Aorta (tissue), 5 donors: Measurements from ENCODE around the gene C19orf25. TPM values are rescaled to one million over a fixed set of nuclear protein-coding genes. Genes with fewer than 3 reads are reported as not detected.

Experiments
- ATAC-seq: fragments of 200-7000 bp; cut with Tn5 transposase; one replicate; pipeline ENCODE4 v1.9.1; 2022; ENCODE audit warnings: moderate library complexity; ENCODE audit not compliant: low FRiP score
- DNase-seq, 2 donors: peaks; one replicate each; pipeline ENCODE4 v3.0.0-alpha.2; 2020
- H3K27ac ChIP-seq, 2 donors: one replicate each; pipeline ENCODE4 v1.5.1; 2013; ENCODE audit warnings: low read length in 2 of 2, mild to moderate bottlenecking in 2 of 2, moderate library complexity in 2 of 2, control low read depth in 1 of 2, inconsistent platforms in 1 of 2, low read depth in 1 of 2
- H3K27me3 ChIP-seq, 2 donors: one replicate each; pipeline ENCODE4 v1.6.1; 2013; ENCODE audit warnings: control low read depth in 1 of 2, low read length in 1 of 2, mild to moderate bottlenecking in 1 of 2, moderate library complexity in 1 of 2; ENCODE audit not compliant: insufficient read depth in 2 of 2, control insufficient read depth in 1 of 2
- H3K36me3 ChIP-seq, 2 donors: one replicate each; pipeline ENCODE4 v1.6.1; 2013; ENCODE audit warnings: control low read depth in 1 of 2, low read length in 1 of 2, mild to moderate bottlenecking in 1 of 2; ENCODE audit not compliant: insufficient read depth in 2 of 2, control insufficient read depth in 1 of 2
- H3K4me1 ChIP-seq, 2 donors: one replicate each; pipeline ENCODE4 v1.6.1; 2013; ENCODE audit warnings: low read length in 2 of 2, control low read depth in 1 of 2, mild to moderate bottlenecking in 1 of 2, moderate library complexity in 1 of 2; ENCODE audit not compliant: insufficient read depth in 2 of 2, control insufficient read depth in 1 of 2
- H3K4me3 ChIP-seq, 2 donors: one replicate each; pipeline ENCODE4 v1.5.1; 2013; ENCODE audit warnings: low read length in 2 of 2, control low read depth in 1 of 2, mild to moderate bottlenecking in 1 of 2
- H3K9me3 ChIP-seq: one replicate; pipeline ENCODE4 v1.6.1; 2013; ENCODE audit warnings: mild to moderate bottlenecking, low read length; ENCODE audit not compliant: control insufficient read depth
- WGBS, 2 donors: extraction: QIAGEN DNeasy Blood & Tissue Kit; methylation state at CpG; one replicate each; pipeline ENCODE4 v1.1.7; 2013; 5-methylcytosine and 5-hydroxymethylcytosine counted together
- intact Hi-C, 2 donors: fragments of 100-400 bp; cut with DNase I; formaldehyde crosslinking; loops; one replicate each; pipeline versions ENCODE4 v1.14.2 to v1.15.0; 2022
- polyA plus RNA-seq, 2 donors: library from polyadenylated mRNA; stranded (reverse); fragments of 200-250 nt; gene quantifications; one replicate each; pipeline ENCODE4 v1.2.3, GENCODE V29; 2013
- total RNA-seq, 2 donors: library from RNA; stranded (reverse); fragmentation: NEBNext Ultra II Directional; extraction: Animal tissue kit (Norgen Biotek cat#: 25700); gene quantifications; one replicate each; pipeline ENCODE4 v1.2.1, GENCODE V29; 2021
- donor health status: healthy with polysubstance abuse.
- donor health status: Bipolar disorder and iron deficiency.
- donor health status: DM: no; HTN: no; CAD: no.
- donor health status: DM: no; HTN: no; CAD: no.
- donor health status: DM: yes; HTN: yes; CAD: no.

The C19orf25 gene
- total and polyA plus RNA-seq, 4 donors, result 19.0 to 33.5 (median 22.8) TPM

- WGBS, 2 donors, result 13% methylated on average over 48 of the region's 48 CpGs
- H3K4me3 ChIP-seq, result no peak overlapping the region
- no peaks in the 10 kb centered on the region for H3K9me3 ChIP-seq
- no peaks in the 10 kb centered on the region for H3K27me3 ChIP-seq
- no peak for DNase-seq
- H3K27ac ChIP-seq, result no peak overlapping the region
- H3K36me3 ChIP-seq, result no peaks in the 10 kb centered on the region
- no peak for ATAC-seq
- intact Hi-C loops, result no loop called here
- no peaks in the 10 kb centered on the region for H3K4me1 ChIP-seq
These were observed 21.8 kb downstream of the C19orf25 start for GRCh38 chr19:1457031-1457739.

- intact Hi-C loops, result no loop called here
- Histone ChIP-seq H3K36me3 (no peaks in the 10 kb centered on the region), H3K4me1 (no peaks in the 10 kb centered on the region), H3K27me3 (no peaks in the 10 kb centered on the region), H3K4me3 (no peak overlapping the region), H3K27ac (no peak overlapping the region), H3K9me3 (no peaks in the 10 kb centered on the region)
- WGBS, 2 donors, result 22 to 29% methylated on average over 43 of the region's 43 CpGs
- no peak for DNase-seq
- no peak for ATAC-seq
These were observed 22.7 kb downstream of the C19orf25 start for GRCh38 chr19:1456121-1456900.

DNA sequence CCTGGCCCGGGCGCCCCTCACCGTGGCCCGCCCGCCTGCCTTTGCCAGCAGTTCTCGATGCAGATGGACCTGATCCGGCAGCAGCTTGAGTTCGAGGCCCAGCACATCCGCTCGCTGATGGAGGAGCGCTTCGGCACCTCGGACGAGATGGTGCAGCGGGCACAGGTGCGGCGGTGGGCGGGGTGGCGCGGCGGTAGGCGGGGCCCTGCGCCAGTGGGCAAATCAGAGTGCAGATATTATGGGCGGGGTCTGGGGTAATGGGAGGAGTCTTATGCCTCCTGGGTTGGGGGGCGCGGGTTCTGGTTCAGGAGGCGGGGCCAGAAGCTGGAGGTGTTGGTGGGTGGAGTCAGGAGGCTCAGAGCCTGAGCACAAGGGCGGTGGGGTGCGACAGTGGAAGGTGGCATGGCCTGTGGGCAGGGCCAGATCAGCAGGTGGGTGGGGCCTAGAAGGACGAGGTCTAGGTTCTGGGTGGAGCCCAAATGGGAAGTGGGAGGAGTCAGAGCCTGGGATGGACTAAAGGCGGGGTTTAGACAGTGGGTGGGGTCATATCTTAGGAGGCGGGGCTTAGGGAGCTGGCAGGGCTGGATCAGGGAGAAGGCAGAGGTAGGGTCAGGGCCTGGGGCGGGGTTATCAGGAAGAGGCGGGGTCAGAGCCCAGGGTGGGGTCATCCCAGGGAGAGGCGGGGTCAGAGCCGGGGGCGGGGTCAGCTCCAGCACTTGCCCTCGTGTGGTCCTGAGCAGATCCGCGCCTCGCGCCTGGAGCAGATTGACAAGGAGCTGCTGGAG, 23.5 kb downstream of the C19orf25 start:
- Histone ChIP-seq H3K4me3 (no peak overlapping the region), H3K36me3 (no peaks in the 10 kb centered on the region), H3K27ac (no peak overlapping the region), H3K4me1 (no peaks in the 10 kb centered on the region), H3K27me3 (no peaks in the 10 kb centered on the region), H3K9me3 (no peaks in the 10 kb centered on the region)
- intact Hi-C loops, result no loop called here
- ATAC-seq (peak; percentile 19), DNase-seq (no peak)
- 6 to 7% methylated on average over 39 to 42 of the region's 42 CpGs for WGBS, 2 donors

DNA sequence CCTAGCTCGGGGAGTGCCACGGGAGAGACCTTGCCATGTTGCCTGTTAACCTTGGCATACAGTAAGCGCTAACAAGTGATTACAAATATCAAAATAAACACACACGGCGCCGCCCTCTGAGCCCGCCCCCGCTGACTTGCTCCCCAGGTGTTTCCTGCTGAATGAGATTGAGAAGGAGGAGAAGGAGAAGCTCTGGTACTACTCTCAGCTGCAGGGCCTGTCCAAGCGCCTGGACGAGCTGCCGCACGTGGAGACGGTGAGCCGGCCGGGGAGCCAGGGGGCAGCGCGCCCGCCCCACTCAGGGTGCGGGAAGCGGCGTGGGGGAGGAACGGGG, 24.0 kb downstream of the C19orf25 start:
- Histone ChIP-seq H3K9me3 (no peaks in the 10 kb centered on the region), H3K27me3 (no peaks in the 10 kb centered on the region), H3K4me3 (no peak overlapping the region), H3K4me1 (no peaks in the 10 kb centered on the region), H3K36me3 (no peaks in the 10 kb centered on the region), H3K27ac (no peak overlapping the region)
- intact Hi-C loops, result no loop called here
- WGBS, 2 donors, result 2 to 4% methylated on average over 17 to 22 of the region's 22 CpGs
- ATAC-seq (no peak), DNase-seq (no peak)

DNA sequence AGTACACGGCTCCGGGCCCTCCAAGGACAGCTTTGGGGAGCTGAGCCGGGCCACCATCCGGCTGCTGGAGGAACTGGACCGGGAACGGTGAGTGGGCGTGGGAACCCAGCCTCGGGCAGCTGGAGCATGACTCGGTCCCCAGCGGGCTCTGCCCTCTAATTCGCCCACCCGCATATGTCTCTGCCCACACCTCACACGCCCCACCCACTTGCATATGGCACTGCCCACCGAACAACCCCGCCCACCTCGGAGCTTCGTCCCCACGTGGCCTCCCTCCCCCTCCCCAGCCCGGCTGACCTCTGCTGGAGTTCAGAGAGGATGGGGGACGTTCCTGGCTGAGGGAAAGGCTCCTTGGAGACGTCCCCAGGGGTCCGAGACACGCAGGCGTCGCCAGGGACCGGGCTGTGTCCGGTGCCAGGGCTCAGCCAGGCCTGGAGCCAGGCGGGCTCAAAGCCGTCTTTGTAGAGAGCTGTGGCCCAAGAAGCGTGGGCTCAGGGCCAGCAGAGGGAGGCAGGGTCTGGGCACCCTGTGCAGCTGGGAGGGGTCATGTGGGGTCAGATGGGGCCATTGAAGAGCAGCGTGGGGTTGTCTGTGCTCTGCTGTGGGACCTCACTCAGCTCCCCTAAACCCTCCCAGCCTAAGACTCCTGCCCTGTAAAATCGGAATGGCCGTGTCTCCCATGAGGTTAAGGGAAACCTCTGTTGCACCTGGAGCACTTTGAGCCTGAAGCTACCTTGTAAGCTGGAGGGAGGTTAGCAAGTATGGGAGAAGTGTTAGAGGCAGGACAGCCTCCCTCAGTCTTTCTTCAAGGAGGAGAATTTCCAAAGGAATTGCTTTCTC, 25.3 kb downstream of the C19orf25 start:
- H3K36me3 ChIP-seq, result no peaks in the 10 kb centered on the region
- no peak overlapping the region for H3K27ac ChIP-seq
- intact Hi-C loops, result no loop called here
- 3 to 4% methylated on average over 30 to 33 of the region's 33 CpGs for WGBS, 2 donors
- peak; percentile 19 for ATAC-seq
- H3K4me3 ChIP-seq, result no peak overlapping the region
- no peak for DNase-seq
- no peaks in the 10 kb centered on the region for H3K4me1 ChIP-seq
- no peaks in the 10 kb centered on the region for H3K9me3 ChIP-seq
- H3K27me3 ChIP-seq, result no peaks in the 10 kb centered on the region

DNA sequence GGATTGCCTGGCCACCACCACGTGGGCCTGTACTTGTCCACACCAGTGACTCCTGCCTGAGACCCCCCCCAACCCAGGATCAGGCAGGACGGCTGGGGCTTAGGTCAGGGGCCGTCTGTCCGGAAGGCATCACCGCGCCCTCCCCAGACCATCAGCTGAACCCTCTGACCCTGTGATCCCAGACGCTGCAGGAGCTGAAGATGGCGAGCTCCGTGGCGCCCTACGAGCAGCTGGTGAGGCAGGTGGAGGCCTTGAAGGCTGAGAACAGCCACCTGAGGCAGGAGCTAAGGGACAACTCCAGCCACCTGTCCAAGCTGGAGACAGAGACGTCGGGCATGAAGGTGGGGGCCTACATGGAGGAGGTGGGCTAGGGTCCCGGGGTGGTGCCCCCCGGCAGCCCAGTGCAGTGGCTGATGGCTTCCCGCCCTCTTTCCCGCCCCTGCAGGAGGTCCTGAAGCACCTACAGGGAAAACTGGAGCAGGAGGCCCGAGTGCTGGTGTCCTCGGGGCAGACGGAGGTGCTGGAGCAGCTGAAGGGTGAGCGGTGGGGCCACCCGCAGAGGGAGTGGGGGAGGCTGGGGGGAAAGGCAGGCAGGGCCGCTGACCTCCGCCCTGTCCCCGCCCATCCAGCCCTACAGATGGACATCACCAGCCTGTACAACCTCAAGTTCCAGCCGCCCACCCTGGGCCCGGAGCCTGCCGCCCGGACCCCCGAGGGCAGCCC, 26.1 kb downstream of the C19orf25 start:
- Histone ChIP-seq H3K4me1 (no peaks in the 10 kb centered on the region), H3K4me3 (no peak overlapping the region), H3K9me3 (no peaks in the 10 kb centered on the region), H3K27ac (no peak overlapping the region), H3K27me3 (no peaks in the 10 kb centered on the region), H3K36me3 (no peaks in the 10 kb centered on the region)
- WGBS, 2 donors, result 52 to 53% methylated on average over 27 to 30 of the region's 30 CpGs
- intact Hi-C loops, result no loop called here
- ATAC-seq, result no peak
- DNase-seq, result no peak

DNA sequence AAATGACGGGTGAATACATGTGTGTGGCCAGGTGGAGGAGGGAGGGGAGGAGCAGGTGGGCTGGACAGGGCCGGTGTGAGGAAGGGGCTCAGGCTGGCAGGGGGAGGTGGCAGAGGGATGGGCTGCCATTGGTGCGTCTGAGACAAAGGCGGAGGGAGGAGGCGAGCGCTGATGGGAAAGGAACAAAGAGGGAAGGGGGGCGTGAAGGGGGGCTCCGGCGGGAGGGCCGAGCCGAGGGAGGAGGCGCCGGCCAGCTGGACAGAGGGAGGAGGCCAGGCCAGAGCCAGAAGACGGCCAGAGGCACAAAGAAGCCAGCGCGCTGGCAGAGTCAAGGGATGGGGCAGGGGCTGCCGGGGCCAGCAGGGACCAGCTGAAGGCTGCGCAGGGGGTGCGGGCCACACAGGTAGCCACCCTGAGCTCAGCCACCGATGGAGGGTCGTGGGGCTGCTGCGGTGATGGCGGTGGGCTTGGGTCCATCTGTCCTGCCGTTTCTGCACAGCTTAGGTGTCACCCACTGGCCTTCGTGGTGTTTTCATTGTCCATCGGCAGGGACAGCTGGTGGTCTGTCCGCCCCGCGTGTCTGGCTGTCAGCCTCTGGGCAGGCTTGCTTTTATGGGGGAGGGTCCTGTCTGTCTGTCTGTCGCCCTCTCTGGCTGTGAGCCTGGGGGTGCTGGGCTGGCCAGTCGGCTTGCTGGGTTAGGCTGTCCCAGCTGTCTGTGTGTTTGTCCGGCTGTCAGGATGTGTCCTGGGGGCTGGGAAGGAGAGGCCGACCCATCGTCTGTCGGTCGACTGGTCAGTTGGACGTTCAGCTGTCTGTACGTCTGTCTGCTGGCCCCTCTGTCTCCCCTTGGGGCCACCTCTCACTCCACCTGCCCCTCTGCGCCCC, 26.9 kb downstream of the C19orf25 start:
- intact Hi-C loops, result no loop called here
- no peak overlapping the region for H3K27ac ChIP-seq
- H3K36me3 ChIP-seq, result no peaks in the 10 kb centered on the region
- no peaks in the 10 kb centered on the region for H3K27me3 ChIP-seq
- whole genome bisulfite sequencing, 2 donors, result 30 to 36% methylated on average over 30 to 39 of the region's 39 CpGs
- no peak for ATAC-seq
- DNase-seq, result no peak
- no peak overlapping the region for H3K4me3 ChIP-seq
- H3K4me1 ChIP-seq, result no peaks in the 10 kb centered on the region
- H3K9me3 ChIP-seq, result no peaks in the 10 kb centered on the region
